GOT3 (cell line): ENCODE measurements around the gene TMEM273.

ENCODE experiments used
- DNase-seq: peaks from one replicate; lab custom pipeline; 2025; ENCODE audit warnings: mixed read lengths; lab: John Stamatoyannopoulos, UW

The TMEM273 gene

GRCh38 chr10:49139028-49139845 is 49.0 kb downstream of the TMEM273 start:
- peak; percentile 42 for DNase-seq

DNA sequence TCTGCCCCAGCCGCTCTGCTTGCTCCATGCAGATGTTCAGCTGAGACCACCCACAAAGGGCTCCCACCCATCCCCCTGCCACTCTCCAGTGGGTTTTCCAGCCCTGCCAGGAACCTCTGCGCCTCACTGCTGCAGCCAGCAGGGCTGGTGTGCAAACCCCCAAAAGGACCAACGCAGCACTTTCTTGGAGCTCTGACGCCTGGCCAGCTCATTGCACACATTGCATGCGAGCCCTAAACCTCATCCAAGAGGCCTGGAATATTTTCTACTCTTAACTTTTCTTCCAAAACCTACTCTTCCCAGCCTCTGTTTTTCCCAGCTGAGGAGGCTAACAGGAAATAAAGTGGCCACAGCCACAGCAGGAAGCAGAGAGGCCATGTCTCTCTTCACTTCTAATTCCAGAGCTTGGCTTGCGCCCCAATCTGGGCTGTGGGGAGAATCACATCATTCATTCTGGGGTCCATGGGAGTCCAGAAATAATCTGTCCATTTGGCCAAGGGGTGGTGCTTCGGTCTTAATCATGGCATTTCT is 49.8 kb downstream of the TMEM273 start:
- peak; percentile 19 for DNase-seq

- no peak for DNase-seq
Observed at GRCh38 chr10:49136525-49136924, 51.7 kb downstream of the TMEM273 start.

GRCh38 chr10:49135575-49136313 is 52.4 kb downstream of the TMEM273 start:
- no peak for DNase-seq

GRCh38 chr10:49134327-49134726 is 53.9 kb downstream of the TMEM273 start:
- no peak for DNase-seq

GRCh38 chr10:49133706-49134248 is 54.4 kb downstream of the TMEM273 start, which contains the start of gene FAM170B:
Gene FAM170B (minus strand): TSS chr10:49134021. CDS start chr10:49133918, 103 bp downstream.
- no peak for DNase-seq

DNA sequence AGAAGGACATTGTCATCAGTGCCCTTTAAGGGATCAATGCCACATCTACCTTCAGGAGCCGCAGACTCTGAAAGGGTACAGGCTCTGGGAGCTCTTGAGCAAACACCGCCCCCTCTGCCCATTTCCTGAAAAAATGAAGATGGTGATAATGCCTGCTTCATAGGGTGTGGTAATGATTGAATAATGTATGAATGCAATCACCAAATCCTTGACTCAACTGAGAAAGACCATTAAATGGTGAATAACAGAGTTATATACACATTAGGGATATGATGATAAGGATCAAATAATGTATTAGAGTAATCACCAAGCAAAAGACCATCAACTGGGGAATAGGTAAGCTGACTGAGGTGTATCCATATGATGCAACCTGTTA is 55.8 kb downstream of the TMEM273 start:
- DNase-seq = no peak

GRCh38 chr10:49131507-49132361 is 56.5 kb downstream of the TMEM273 start:
- DNase-seq = no peak

- DNase-seq = no peak
Observed at GRCh38 chr10:49129376-49129775, 58.8 kb downstream of the TMEM273 start.

GRCh38 chr10:49128854-49129253 is 59.3 kb downstream of the TMEM273 start:
- no peak for DNase-seq

GRCh38 chr10:49123981-49124950 is 63.9 kb downstream of the TMEM273 start:
- DNase-seq = no peak

DNA sequence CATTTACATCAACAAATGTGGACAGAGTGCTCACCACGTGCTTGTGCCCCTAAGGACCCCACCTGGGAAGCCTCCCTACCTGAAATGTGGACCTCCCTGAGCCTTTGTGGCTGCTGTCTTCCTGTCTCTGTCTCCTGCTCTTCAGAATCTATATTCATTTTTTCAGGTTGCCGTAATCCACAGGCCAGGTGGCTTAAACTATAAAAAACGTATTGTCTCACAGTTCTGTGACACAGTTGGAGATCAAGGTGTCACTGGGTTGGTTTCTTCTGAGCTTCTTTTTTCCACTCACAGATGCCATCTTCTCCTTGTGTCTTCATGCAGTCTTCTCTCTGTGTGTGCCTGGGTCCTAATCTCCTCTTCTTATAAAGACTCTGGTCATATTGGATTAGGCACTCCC is 67.3 kb downstream of the TMEM273 start:
- DNase-seq = no peak

DNA sequence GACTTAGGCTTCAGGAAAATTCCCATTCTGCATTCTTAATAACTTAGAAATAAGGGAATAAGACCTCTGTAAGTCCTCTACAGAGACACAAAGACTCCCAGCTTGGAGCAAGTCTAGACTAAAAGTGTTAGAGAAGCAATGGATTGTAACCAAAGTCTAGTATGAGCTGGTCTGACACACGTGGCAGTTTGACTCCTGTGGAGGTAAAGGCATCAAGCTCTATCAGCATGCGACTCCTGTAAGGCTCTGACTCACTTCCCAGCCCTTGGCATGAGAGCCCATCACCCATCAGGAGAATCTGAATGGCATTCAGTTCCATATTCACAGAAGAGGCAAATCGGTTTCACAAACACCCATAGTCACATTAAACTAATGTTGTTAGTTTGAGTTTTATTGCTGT is 68.4 kb downstream of the TMEM273 start:
- DNase-seq = no peak

DNA sequence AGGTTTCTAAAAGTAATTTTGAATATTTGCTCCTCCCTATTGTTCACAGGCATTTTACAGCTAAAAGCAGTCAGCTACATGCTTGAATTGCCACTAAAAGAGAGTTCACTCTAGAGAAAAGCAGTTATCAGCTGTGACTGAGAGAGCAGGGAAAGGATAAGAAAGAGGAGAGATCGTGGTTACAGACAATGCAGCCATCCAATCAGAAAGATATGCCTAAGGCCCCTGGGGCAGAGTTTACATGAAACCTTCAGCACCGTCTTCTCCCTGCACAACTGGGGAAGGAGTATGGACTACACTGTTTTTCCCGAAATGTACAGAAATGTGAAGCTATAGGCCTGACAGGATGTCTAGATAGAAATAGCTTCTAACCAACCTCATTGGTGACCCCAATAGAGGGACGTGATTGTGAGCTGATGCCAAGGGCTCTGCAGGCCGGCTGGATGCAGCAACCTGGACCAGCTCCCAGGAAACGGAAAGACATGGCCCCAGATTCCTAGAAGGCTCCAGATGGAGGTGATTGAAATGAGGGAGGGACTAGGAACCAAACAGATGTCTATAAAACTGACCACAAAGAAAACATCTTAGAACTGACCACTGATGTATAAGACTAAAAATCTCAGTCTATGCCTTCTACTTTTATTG is 69.6 kb downstream of the TMEM273 start:
- no peak for DNase-seq

DNA sequence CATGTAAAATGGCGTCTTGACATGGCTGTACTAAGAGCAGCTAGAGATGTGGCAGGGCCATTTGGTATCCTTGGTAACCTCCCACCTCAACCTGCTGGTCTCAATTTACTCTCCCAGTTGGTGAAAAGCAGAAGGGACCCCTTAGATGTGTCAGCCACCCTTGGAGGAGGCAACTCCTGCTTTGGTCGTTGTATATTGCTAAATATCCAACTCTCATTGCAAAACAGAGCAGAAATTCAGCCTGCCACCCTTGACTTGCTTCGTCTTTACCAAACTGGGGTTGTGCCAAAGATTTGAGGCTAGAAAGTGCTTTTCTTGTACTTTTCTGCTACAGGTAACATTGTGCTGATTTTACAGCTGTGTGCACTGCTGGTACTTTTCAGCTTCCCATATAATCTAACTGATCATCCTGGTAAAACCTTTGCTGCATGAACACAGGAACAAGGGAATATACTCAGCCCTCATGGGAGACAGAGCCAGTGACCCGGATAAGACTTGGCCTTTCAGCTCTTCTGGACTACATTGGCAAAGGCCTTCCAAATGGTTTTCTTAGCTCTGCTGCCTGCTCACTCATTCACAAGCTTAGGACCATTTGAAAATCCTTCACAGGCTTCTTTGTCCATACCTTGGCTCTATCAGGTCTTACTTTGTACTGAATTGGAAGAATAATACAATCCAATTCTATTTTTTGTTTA is 70.7 kb downstream of the TMEM273 start:
- DNase-seq = no peak

DNA sequence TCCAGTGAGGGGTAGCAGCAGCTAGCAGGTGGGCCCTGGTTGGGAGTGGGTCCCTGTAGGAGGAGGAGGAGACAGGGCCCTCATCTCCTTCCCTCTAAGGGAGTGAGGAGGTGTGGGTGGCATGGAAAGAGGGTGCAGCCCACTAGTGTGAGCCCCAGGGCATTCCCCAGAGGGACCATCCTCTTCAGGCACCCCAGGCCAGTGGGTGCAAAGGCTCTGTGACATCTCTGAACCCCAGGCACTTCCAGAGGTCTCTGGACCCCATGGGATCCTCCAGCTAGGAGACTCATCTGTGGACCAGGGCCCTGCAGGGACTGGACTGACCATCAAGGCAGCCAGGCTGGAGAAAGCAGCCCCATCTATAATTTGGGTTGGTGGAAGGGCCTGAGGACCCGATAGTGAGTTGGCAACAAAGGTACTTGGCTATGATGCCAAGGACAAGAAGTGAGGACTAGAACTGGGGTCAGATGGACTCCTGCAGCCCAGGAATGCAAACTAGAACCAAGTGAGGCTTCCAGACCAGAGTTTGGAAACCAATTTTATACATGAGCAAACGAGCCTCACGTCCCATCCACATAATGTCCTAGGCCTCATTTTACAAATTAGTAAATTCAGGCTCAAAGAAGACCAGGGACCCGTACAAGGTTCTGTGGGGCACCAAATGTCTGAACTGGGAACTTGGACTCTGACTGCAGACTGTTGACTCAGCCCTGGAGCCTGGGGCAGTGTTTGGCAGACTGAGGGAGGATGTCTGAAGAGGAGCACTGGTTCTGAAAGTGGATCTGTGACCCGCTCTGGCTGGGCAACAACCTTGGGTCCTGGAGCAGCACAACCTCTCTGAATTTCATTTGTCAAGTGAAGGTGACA is 71.4 kb downstream of the TMEM273 start:
- DNase-seq = no peak

DNA sequence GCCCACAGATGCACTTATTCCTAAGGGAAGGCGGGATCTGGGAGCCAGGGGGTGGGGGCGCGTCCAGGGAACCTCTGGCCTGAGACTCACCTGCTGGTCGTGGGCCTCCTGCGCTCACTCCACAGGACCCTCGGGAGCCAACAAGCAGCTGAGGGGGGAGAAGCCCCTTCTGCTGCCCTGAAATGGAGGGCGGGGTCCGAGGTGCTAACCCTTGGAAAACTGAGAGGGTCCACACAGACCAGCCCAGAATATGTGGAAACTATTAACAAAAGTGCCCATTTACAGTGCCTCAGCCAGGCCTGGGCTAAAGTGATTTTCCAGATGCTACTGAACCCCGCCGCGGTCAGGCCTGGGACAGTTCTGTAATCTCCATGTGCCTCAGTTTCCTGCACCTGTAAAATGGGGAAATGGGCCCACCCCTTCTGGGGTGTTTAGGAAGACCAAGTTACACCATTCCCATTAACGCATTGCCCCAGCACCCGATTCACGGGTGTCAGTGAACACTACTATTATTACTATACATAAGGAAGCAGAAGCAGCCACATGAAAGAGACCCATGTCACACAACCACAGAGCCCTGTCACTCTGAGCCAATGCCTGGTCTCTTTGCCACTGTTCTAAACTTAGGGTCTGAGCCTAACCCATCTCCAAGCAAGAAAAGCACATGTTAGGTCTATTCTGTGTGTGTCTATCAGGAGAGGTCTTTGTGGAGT is 72.2 kb downstream of the TMEM273 start:
- no peak for DNase-seq
